ENCODE data around the gene MAPT.
"Not testable (repeated sequence)": the region's sequence is repeated elsewhere in the genome, so short reads cannot be mapped to it uniquely, and the experiment has no call there.

The MAPT gene

DNA sequence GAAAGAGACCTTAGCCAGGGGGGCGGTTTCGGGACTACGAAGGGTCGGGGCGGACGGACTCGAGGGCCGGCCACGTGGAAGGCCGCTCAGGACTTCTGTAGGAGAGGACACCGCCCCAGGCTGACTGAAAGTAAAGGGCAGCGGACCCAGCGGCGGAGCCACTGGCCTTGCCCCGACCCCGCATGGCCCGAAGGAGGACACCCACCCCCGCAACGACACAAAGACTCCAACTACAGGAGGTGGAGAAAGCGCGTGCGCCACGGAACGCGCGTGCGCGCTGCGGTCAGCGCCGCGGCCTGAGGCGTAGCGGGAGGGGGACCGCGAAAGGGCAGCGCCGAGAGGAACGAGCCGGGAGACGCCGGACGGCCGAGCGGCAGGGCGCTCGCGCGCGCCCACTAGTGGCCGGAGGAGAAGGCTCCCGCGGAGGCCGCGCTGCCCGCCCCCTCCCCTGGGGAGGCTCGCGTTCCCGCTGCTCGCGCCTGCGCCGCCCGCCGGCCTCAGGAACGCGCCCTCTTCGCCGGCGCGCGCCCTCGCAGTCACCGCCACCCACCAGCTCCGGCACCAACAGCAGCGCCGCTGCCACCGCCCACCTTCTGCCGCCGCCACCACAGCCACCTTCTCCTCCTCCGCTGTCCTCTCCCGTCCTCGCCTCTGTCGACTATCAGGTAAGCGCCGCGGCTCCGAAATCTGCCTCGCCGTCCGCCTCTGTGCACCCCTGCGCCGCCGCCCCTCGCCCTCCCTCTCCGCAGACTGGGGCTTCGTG lies at the start of gene MAPT:
Gene MAPT (plus strand): TSS at position 533 of the 763 bp plus-strand sequence. CDS start 67,784 bp downstream, outside the sequence.
- DNase-seq: peak; percentile 86

GRCh38 chr17:45844695-45845375 lies 49.5 kb upstream of the MAPT start, which contains the start of gene SPPL2C:
Gene SPPL2C (plus strand): TSS chr17:45844881. CDS start chr17:45844907, 26 bp downstream.
- no peak for DNase-seq

- DNase-seq: no peak
Measured at GRCh38 chr17:45845376-45846185, 48.8 kb upstream of the MAPT start.

DNA sequence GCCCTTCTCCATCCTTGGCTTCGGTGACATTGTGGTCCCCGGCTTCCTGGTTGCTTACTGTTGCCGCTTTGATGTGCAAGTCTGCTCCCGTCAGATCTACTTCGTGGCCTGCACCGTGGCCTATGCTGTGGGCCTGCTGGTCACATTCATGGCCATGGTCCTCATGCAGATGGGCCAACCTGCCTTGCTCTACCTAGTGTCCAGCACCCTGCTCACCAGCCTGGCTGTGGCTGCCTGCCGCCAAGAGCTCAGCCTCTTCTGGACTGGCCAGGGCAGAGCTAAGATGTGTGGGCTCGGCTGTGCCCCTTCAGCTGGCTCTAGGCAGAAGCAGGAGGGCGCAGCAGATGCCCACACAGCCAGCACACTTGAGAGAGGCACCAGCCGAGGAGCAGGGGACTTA lies 48.1 kb upstream of the MAPT start:
- no peak for DNase-seq

DNA sequence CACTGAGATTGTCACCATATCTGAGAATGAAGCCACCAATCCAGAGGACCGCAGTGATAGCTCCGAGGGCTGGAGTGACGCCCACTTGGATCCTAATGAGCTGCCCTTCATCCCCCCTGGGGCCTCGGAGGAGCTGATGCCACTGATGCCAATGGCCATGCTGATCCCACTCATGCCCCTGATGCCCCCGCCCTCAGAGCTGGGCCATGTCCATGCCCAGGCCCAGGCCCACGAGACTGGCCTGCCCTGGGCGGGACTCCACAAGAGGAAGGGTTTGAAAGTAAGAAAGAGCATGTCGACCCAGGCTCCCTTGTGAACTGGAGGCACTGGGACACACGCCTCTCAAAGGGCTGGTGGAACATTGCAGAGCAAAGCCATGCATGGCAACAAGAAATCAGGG lies 47.7 kb upstream of the MAPT start:
- no peak for DNase-seq

DNA sequence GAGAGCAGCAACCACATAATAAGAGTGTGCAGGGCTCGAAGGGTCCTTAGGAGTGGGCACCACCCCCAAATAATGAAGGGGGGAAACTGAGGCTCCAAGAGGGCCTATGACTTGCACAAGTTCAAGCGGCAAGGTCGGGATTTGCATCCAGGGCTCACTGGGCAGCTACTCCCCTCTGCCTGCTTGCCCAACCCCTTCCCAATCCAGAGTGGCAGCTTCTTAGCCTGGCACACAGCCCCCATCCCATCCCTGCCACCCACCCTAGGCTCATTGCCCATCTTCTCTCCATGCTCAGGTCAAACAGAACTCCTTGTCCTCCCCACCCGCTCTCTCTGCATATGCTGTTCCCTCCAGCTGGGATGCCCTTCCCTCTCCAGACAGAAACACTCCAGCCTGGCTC lies 47.3 kb upstream of the MAPT start:
- no peak for DNase-seq

- DNase-seq: no peak
Measured at GRCh38 chr17:45847747-45848146, 46.6 kb upstream of the MAPT start.

- DNase-seq: no peak
Measured at GRCh38 chr17:45848405-45848804, 45.9 kb upstream of the MAPT start.

GRCh38 chr17:45848868-45849535 lies 45.4 kb upstream of the MAPT start:
- DNase-seq: no peak

GRCh38 chr17:45849536-45849990 lies 44.8 kb upstream of the MAPT start:
- DNase-seq: no peak

- no peak for DNase-seq
Measured at GRCh38 chr17:45850011-45850410, 44.3 kb upstream of the MAPT start.

- DNase-seq: no peak
Measured at GRCh38 chr17:45850468-45850867, 43.9 kb upstream of the MAPT start.

DNA sequence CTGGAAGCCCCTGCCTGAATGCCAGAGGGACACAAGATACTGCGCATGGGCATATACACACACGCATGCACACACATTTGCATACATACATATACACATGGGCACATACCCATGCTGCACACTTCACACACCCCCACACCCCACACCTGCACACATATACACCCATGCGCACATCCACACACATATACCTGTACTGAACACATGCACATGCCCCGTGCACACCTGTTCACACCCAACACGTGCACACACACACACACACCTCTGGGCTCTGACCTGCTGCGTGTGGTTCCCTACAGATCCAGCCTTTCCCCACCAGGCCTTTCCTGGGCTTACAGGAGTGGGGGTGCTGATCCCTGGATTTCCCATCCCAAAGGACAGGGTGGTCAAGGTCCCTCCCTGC lies 43.3 kb upstream of the MAPT start:
- DNase-seq: no peak

- no peak for DNase-seq
Measured at GRCh38 chr17:45851464-45851863, 42.9 kb upstream of the MAPT start.

- no peak for DNase-seq
Measured at GRCh38 chr17:45851873-45852272, 42.5 kb upstream of the MAPT start.

DNA sequence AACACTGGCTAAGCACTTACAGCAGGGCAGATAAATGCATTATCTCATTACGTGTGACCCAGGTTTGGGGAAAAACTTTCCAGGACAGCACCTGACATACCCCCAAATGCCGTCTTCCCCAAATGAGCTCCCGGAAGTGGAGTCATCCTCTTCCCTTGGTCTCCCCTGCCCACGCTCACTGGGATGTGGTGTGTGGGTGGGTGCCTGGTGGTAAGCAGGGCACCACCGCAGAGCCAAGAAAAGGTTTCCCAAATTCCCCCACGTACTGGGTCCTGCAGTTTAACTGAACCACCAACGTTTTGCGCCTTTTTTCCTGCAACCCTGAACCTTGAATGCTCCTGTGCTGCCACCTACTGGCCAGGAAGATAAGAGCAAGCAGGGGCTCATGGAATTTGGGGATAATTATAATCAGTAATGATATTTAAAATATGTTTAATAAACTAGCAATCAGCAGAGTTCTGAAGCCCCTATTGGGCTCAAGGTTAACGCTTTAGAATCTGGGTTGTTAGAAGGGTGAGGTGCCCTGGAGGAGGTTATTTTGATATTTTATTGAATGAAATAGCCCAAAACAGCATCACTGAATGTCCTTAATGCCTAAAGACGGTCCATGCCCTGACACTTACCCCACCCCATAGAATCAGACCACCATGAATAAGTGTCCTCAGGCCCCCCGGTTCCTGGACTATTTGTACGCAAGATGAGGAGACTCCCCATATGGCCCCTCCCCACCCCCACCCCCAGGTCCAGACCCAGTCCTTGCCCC lies 41.6 kb upstream of the MAPT start:
- peak; percentile 30 for DNase-seq

DNA sequence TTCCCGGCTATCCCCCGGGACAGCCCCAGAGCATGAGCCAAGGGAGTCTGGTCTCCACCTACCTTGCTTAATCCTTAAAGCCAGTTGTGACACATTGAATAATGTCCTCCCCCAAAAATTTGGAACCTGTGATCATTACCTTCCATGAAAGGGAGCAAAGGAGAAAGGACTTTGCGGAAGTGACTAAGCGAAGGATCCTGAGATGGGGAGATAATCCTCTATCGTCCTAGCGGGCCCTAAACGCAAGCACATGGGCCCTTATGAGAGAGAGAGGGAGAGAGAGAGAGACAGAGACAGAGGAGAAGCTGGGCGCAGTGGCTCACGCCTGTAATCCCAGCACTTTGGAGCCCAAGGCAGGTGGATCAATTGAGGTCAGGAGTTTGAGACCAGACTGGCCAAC lies 40.1 kb upstream of the MAPT start:
- DNase-seq: no peak

DNA sequence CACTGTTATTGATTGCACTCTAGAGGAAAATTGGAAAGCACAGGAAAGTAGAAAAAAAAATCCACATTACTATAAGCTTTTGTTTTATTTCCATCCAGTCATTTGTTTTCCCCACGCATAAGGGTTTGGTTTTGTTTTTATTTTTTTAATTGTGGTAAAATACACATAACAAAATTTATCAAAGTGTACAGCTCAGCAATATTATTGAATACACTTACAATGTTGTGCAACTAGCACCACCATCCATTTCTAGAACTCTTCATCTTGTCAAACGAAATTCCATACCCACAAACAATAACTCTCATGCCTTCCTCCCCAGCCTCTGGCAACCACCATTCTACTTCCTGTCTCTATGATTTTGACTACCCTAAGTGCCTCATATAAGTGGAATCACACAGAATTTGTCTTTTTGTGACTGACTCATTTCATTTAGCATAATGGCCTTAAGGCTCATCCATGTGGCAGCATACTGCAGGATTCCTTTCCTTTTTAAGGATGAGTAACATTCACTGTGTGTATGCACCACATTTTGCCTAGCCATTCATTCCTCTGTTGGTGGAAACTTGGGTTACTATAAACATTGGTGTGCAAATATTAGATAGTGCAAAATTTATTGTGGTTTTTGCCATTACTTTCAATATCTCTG lies 38.5 kb upstream of the MAPT start:
- no peak for DNase-seq

DNA sequence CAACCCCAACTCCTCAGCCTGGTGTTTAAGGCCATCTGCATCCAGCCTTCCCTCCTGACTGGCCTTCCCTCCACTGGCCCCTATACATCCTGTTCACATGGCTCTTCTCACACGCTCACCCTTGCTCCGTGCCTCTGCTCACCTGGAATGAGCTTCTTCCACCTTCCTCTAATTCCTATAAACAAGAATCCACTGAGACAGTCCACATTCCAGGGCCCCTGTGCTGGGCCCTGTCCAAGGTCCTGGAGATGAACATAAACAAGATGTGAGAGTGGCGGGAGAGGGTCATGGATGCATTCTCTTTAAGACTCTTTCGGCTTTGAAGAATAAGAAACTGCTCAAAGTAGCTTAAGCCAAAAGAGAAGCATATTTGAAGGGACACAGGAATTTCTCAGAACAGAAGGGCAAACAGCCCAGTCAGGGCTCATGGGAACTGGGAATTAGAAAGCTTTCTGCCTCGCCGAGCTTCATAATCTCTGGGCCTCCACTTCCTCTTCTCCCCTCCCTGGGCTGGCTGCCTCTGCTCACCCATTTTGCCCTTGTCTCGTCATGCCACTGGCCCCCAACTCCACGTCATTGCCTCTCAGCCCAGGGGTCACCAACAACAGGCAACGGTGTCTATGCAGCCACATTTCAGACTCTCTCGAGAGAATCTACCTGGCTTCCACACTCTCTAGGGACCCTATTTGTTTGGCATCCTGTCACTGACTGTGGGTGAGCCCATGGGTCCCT lies 36.2 kb upstream of the MAPT start:
- no peak for DNase-seq

DNA sequence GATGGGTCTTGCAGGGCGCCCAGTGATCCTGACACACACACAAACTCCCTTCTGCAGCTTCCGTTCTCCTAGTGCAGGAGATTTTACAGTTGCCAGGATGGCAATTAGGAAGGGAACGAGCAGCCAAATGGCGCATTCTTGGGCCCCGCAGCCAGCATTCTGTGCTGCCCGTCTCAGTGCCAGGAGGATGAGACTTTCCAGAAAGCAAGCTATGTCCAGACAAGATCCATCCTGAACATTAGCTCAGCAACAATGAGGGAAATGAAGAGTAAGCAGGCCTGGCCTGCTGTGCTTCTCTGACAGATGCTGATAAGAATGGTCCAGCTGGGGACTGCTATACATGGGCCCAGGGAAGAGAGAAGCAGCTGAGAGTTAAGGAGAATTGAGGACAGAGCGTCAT lies 33.2 kb upstream of the MAPT start:
- DNase-seq: peak; percentile 72

DNA sequence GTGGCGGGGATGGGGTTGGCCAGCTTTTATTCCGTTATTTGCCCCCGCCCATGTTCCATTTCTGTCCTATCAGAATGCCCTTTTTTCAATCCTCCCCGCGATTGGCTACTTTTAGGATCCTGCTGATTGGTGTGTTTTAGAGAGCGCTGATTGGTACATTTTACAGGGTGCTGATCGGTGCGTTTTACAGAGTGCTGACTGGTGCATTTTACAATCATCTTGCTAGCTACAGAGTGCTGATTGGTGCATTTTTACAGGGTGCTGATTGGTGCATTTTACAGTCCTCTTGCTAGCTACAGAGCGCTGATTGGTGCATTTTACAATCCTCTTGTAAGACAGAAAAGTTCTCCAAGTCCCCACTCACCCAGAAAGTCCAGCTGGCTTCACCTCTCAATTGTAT lies 32.2 kb upstream of the MAPT start:
- not testable (repeated sequence) for DNase-seq

Data from NCI-H446 treated with DMSO at 0.1 percent for 48 hours (cell line).